Breast epithelium (tissue), 4 donors: ENCODE data around the gene MSH6. TPM values are rescaled to one million over a fixed set of nuclear protein-coding genes. Genes with fewer than 3 reads are reported as not detected.

Experiments
- DNase-seq, 2 donors: peaks; one replicate each; pipeline ENCODE4 v3.0.0-alpha.2; 2019; ENCODE audit warnings: low spot score in 2 of 2
- H3K27ac ChIP-seq, 2 donors: fragments of 200-600 bp; sonication (generic) in 1 of 2; one replicate each; pipeline ENCODE4 v1.5.1; 2016 to 2019; ENCODE audit warnings: mild to moderate bottlenecking in 1 of 2
- H3K27me3 ChIP-seq, 2 donors: fragments of 200-600 bp; sonication (generic) in 1 of 2; one replicate each; pipeline versions ENCODE4 v1.5.1 to v1.6.0; 2017 to 2019; ENCODE audit warnings: control low read depth in 1 of 2, mild to moderate bottlenecking in 1 of 2
- H3K36me3 ChIP-seq: fragments of 200-600 bp; one replicate; pipeline ENCODE4 v1.5.1; 2019
- H3K4me1 ChIP-seq, 2 donors: fragments of 200-600 bp; sonication (generic); one replicate each; pipeline ENCODE4 v1.5.1; 2016 to 2019; ENCODE audit warnings: control low read depth in 1 of 2
- H3K4me3 ChIP-seq, 3 donors: fragments of 200-600 bp; sonication (generic); 1 replicate in 2 of 3; 2 replicates in 1 of 3; pipeline ENCODE4 v1.5.1; 2016 to 2019; ENCODE audit warnings: mild to moderate bottlenecking in 3 of 3, moderate library complexity in 2 of 3
- H3K9me3 ChIP-seq, 2 donors: fragments of 200-600 bp; sonication (generic) in 1 of 2; one replicate each; pipeline ENCODE4 v1.5.1; 2016 to 2019; ENCODE audit warnings: control low read depth in 1 of 2
- POLR2A ChIP-seq: fragments of 450-650 bp; IDR thresholded peaks from one replicate; pipeline ENCODE4 v1.6.1; 2016; ENCODE audit warnings: antibody characterized with exemption, mild to moderate bottlenecking, moderate library complexity
- POLR2AphosphoS5 ChIP-seq, 3 donors: sonication (generic); formaldehyde crosslinking; IDR thresholded peaks; one replicate each; pipeline ENCODE4 v1.6.1; 2017; ENCODE audit warnings: antibody characterized with exemption in 3 of 3
- intact Hi-C: fragments of 100-400 bp; cut with DNase I; formaldehyde crosslinking; loops from one replicate; pipeline ENCODE4 v1.15.1; 2023; ENCODE audit warnings: low total_unique reads
- total RNA-seq, 3 donors: library from RNA; depleted of rRNA; stranded (reverse); fragments of >200 nt; gene quantifications; one replicate each; pipeline ENCODE4 v1.1.0, GENCODE V29; 2016
- TF ChIP-seq, protein P1 (sequence below), 3 donors: fragments of 450-650 bp; IDR thresholded peaks; one replicate each; pipeline ENCODE4 v1.5.1; 2016 to 2017; ENCODE audit warnings: antibody characterized with exemption in 3 of 3, mild to moderate bottlenecking in 3 of 3, moderate library complexity in 3 of 3

The MSH6 gene
- total RNA-seq, 3 donors from 2014 or later = 31.4 to 60.0 (median 42.6) TPM

DNA sequence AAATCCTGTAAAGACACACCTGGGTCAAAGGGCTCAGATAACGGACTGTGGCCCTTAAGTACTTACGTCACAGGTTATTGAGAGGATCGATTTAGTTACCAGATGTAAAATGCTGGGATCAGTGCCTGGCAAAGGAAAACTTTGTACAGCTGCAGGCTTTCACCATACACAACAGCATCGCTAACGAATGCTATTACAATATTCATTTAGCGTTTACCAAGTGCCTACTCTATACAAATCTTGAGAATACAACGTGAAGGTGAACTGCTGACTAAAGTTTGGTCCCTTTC lies 619 bp upstream of the MSH6 start:
- Histone ChIP-seq H3K9me3 (no peaks in the 10 kb centered on the region), H3K27ac (peak overlapping the region; percentile 90 to 95), H3K27me3 (no peaks in the 10 kb centered on the region), H3K4me3 (peak overlapping the region; percentile 92 to 94 (median 93)), H3K36me3 (no peaks in the 10 kb centered on the region), H3K4me1 (peaks cover 0 to 3% of the 10 kb centered on the region in 2 donors)
- DNase-seq = no peak
- TF ChIP-seq, protein P1, sequence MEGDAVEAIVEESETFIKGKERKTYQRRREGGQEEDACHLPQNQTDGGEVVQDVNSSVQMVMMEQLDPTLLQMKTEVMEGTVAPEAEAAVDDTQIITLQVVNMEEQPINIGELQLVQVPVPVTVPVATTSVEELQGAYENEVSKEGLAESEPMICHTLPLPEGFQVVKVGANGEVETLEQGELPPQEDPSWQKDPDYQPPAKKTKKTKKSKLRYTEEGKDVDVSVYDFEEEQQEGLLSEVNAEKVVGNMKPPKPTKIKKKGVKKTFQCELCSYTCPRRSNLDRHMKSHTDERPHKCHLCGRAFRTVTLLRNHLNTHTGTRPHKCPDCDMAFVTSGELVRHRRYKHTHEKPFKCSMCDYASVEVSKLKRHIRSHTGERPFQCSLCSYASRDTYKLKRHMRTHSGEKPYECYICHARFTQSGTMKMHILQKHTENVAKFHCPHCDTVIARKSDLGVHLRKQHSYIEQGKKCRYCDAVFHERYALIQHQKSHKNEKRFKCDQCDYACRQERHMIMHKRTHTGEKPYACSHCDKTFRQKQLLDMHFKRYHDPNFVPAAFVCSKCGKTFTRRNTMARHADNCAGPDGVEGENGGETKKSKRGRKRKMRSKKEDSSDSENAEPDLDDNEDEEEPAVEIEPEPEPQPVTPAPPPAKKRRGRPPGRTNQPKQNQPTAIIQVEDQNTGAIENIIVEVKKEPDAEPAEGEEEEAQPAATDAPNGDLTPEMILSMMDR (IDR thresholded peaks at IDR 0.05) = no peak
- TF ChIP-seq POLR2AphosphoS5 (IDR thresholded peaks at IDR 0.05) (no peak), POLR2A (no peak)
- intact Hi-C loops = loop anchor here (5.0 kb wide), 1 partner anchor 305 kb away; no protein-coding TSS in a partner anchor

DNA sequence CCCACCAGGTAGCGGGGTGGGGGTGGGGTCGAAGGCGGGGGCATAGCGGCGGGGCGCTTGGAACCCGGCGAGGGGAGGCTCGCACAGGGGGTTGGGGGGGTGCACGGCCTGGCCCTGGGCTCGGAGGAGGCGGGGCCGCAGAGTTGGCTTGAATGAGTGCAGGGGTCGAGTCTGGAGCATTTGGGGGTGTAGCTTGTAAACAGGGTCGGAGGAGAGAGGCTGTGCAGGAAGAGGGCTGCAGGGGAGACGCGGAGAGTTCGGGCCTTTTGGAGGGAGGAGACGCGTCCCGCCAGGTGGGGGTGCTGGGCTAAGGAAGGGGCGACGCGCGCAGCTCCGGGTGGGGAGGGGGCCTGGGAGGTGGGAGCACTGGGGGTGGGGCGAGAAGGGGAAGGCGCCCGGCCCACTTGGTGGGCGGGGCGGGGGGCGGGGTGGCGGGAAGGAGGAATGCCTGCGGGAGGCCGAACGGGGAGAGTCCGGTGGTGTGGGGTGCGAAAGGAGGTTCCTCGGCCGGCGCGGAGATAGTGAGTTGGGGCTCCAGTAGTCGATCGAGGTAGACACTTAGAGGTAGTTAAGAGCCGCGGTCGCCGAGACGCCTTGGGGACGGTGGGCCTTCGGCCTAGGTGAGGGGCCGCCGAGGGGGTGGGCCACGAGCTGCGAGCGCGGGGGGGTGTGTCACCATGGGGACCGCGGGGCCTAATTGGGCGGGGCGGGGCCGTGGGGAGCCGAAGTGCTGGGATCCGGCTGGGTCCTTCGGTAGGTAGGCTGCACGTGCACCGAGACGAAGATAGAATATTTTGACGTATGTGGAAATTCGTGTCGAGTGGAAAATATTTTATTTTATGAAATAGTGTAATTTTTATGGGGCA lies 774 bp downstream of the MSH6 start:
- intact Hi-C loops = loop anchor here (5.0 kb wide), 1 partner anchor 304 kb away; no protein-coding TSS in a partner anchor
- peaks cover 0 to 3% of the 10 kb centered on the region in 2 donors for H3K4me1 ChIP-seq
- peak in 1 of 2 donors; percentile 34 for DNase-seq
- H3K9me3 ChIP-seq = no peaks in the 10 kb centered on the region
- no peaks in the 10 kb centered on the region for H3K36me3 ChIP-seq
- H3K27ac ChIP-seq = peak overlapping the region; percentile 90 to 95
- H3K4me3 ChIP-seq = peak overlapping the region; percentile 92 to 94 (median 93)
- H3K27me3 ChIP-seq = no peaks in the 10 kb centered on the region
- no peak for TF ChIP-seq POLR2AphosphoS5 (IDR thresholded peaks at IDR 0.05)
- no peak for TF ChIP-seq POLR2A
- TF ChIP-seq, protein P1 (IDR thresholded peaks at IDR 0.05) = no peak

DNA sequence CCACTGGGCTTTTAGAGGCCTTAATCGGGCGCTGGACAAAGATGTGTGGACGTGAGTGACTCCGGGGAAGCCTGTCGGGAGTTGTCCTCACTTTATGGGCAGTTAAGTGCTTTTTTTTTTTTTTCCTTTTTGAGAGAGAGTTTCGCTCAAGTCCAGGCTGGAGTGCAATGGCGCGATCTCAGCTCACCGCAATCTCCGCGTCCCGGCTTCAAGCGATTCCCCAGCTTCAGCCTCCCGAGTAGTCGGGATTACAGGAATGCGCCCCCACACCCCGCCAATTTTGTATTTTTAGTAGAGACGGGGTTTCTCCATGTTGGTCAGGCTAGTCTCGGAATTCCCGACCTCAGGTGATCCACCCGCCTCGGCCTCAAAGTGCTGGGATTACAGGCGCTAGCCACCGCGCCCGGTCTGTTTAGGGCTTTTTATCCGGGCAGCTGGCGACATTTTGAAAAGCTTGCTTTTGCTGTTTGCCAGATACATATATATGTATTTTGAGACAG lies 1.5 kb downstream of the MSH6 start:
- Histone ChIP-seq H3K27ac (peak overlapping the region; percentile 90 to 95), H3K4me1 (peaks cover 0 to 3% of the 10 kb centered on the region in 2 donors), H3K27me3 (no peaks in the 10 kb centered on the region), H3K9me3 (no peaks in the 10 kb centered on the region), H3K4me3 (peak overlapping the region; percentile 92 to 94 (median 93)), H3K36me3 (no peaks in the 10 kb centered on the region)
- intact Hi-C loops = loop anchor here (5.0 kb wide), 1 partner anchor 303 kb away; no protein-coding TSS in a partner anchor
- TF ChIP-seq POLR2AphosphoS5 (IDR thresholded peaks at IDR 0.05) (no peak), POLR2A (no peak)
- TF ChIP-seq, protein P1 (IDR thresholded peaks at IDR 0.05) = no peak
- DNase-seq = no peak

DNA sequence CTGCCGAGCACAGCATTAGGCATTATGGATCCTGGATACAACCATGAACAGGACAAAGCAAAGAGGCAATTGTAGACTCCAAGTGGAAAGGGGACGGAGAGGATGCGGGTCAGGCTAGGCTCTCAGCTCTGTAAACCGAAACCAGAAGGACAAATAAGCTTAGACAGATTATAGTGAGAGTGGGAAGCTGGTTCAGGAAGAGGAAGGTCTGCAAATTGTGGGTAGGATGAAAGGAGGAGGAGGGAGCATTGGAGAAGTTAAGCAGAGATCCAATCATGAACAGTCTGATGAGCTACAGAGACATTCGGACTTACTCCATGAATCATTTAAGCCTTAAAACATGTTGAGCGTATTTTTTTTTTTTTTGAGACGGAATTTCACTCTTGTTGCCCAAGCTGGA lies 3.0 kb downstream of the MSH6 start:
- peaks cover 0 to 3% of the 10 kb centered on the region in 2 donors for H3K4me1 ChIP-seq
- H3K36me3 ChIP-seq = no peaks in the 10 kb centered on the region
- TF ChIP-seq, protein P1 (IDR thresholded peaks at IDR 0.05) = no peak
- TF ChIP-seq POLR2AphosphoS5 (IDR thresholded peaks at IDR 0.05) = no peak
- TF ChIP-seq POLR2A = no peak
- no peaks in the 10 kb centered on the region for H3K27me3 ChIP-seq
- no peak overlapping the region for H3K4me3 ChIP-seq
- DNase-seq = no peak
- intact Hi-C loops = no loop called here
- H3K27ac ChIP-seq = no peak overlapping the region
- no peaks in the 10 kb centered on the region for H3K9me3 ChIP-seq

DNA sequence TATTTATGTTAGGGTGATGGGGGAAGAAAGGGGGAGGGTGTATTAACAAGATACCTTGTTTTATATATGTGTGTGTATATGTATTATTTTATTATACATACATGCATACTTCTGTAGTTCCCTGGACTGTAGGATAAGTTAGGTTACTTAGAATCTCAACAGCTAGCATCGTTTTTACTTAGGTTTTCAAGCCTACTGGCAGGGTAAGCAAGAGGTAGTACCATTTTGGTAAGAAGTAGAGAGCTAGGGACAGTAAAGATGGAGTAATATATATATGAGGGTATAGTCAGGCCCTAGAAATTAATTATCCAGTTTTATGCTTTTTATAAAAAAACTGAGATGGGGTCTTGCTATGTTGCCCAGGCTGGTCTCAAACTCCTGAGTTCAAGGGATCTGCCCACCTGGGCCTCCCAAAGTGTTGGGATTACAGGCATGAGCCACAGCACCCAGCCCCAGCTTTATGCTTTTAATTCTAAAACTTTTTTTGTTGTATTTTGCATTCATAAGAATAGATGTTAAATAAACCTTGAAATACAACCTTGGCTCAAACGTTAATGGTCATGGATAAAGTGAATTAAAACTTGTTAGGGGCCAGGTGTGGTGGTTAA lies 13.2 kb downstream of the MSH6 start:
- Histone ChIP-seq H3K27ac (no peak overlapping the region), H3K36me3 (no peaks in the 10 kb centered on the region)
- intact Hi-C loops = no loop called here

More for the DNA sequence above, 13.2 kb downstream of the MSH6 start:
- no peaks in the 10 kb centered on the region for H3K27me3 ChIP-seq
- no peak for DNase-seq
- TF ChIP-seq POLR2AphosphoS5 (IDR thresholded peaks at IDR 0.05) = no peak
- TF ChIP-seq, protein P1 (IDR thresholded peaks at IDR 0.05) = no peak
- no peak for TF ChIP-seq POLR2A
- no peaks in the 10 kb centered on the region for H3K9me3 ChIP-seq
- no peaks in the 10 kb centered on the region for H3K4me1 ChIP-seq
- H3K4me3 ChIP-seq = no peak overlapping the region
